Gastroesophageal sphincter (tissue), 3 donors: ENCODE data around the gene LTBP1.

Experiments
- CTCF ChIP-seq, 4 experiments: fragments of 200-600 bp in 2 of 4; fragments of 450-650 bp in 2 of 4; sonication (generic) in 1 of 4; IDR thresholded peaks; one replicate each; pipeline ENCODE4 v1.5.1; 2017 to 2019; ENCODE audit warnings: antibody characterized with exemption in 4 of 4, mild to moderate bottlenecking in 2 of 4, moderate library complexity in 2 of 4
- POLR2A ChIP-seq, 2 donors: fragments of 450-650 bp; IDR thresholded peaks; one replicate each; pipeline ENCODE4 v1.6.1; 2017; ENCODE audit warnings: antibody characterized with exemption in 2 of 2, mild to moderate bottlenecking in 2 of 2, moderate library complexity in 1 of 2

GRCh38 chr2:33038230-33038629 lies 91.5 kb downstream of the LTBP1 start:
- TF ChIP-seq CTCF (IDR thresholded peaks at IDR 0.05): no peak
- no peak for TF ChIP-seq POLR2A (IDR thresholded peaks at IDR 0.05)
